HG03571 (cell line): ENCODE data around the gene PTGER2.

Experiments used
- ATAC-seq: cut with Tn5 transposase; IDR thresholded peaks from one replicate; pipeline ENCODE4 v1.9.1; 2021; ENCODE audit not compliant: unreplicated experiment

PTGER2 gene

GRCh38 chr14:52313903-52314594, at the start of gene PTGER2:
TSS of gene PTGER2 (plus strand) at chr14:52314312. CDS start at chr14:52314549, 237 bp downstream.
- ATAC-seq = no peak

- ATAC-seq = no peak
Observed at GRCh38 chr14:52265253-52265652, 48.9 kb upstream of the PTGER2 start.

- ATAC-seq = no peak
Observed at GRCh38 chr14:52266179-52266578, 47.9 kb upstream of the PTGER2 start.

DNA sequence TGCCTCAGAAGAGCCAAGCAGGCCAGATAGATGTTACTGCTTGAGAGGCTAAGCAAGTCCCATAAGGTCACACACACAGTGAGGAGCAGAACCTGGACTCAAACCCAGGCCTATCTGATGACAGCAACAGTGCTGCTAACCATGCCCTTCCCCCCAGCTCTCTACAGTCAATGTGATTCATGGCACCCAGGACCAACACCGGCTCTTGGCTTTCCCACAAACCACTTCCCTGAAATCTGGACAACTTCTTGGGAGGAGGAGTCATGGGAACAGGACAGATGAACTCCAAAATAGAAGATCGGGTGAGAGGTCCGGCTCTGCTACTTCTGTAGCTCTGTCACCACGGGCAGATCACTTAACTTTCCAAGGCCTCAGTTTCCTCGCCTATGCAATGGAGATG, 47.3 kb upstream of the PTGER2 start:
- ATAC-seq = no peak

- no peak for ATAC-seq
Observed at GRCh38 chr14:52267501-52268278, 46.4 kb upstream of the PTGER2 start, which contains the start of gene PTGDR. TSS of gene PTGDR (plus strand) at chr14:52267698. CDS start at chr14:52267815, 117 bp downstream.

GRCh38 chr14:52268279-52269061, 45.6 kb upstream of the PTGER2 start:
- no peak for ATAC-seq

DNA sequence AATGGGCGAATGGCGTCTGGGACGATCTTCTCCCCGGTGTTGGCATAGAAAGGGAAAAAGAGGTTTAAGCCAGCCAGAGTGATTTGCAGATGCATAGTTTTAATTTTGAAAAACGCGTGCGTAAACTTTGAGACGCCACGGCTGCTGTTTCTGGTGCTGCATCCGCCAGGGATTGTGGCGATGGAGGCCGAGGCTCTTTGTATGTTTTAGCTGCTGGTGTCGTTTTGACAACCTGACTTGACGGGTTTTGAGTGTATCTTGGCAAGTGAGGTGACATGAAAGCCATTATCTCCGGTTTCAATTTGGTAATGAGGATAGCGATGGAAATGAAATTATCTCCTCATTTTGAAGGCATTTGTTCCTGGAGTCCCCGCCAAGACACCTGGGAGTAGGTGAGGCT, 45.0 kb upstream of the PTGER2 start:
- no peak for ATAC-seq

- ATAC-seq = no peak
Observed at GRCh38 chr14:52269982-52270381, 44.1 kb upstream of the PTGER2 start.

- no peak for ATAC-seq
Observed at GRCh38 chr14:52271538-52271937, 42.6 kb upstream of the PTGER2 start.

DNA sequence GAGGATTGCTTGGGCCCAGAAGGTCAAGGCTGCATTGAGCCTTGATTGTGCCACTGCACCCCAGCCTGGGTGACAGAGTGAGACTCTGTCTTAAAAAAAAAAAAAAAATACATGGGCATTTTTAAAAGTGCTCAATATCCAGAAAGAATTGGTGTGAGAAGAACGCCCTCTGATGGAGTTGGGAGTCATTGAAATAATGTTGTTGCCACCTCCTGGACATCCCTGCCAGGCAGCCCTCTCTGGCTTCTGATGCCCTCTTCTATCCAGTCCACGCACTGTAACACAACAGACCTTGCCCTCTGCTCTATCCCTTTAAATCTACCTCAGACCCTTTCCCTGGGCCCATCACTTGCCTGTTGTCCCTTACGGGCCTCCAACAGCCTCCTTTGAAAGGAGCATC, 41.7 kb upstream of the PTGER2 start:
- no peak for ATAC-seq

GRCh38 chr14:52275372-52275771, 38.7 kb upstream of the PTGER2 start:
- ATAC-seq = no peak

DNA sequence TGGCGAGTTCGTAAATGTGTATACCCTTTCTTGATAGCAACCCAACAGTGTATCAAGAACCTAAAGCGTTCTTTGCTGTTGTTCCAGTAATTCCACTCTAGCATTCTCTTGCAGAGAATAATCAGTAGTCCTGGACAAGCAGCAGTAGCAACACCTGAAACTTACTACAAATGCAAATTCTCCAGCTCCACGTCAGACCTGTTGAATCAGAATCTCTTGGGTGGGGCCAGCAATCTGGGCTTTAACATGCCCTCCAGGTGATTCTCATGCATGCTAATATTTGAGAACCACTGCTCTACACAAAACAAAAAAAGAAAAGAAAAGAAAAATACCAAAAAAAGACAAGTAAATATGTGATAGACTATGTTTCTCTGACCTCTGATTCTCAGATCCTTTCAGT, 36.6 kb upstream of the PTGER2 start:
- ATAC-seq = no peak

- no peak for ATAC-seq
Observed at GRCh38 chr14:52279408-52279807, 34.7 kb upstream of the PTGER2 start.

DNA sequence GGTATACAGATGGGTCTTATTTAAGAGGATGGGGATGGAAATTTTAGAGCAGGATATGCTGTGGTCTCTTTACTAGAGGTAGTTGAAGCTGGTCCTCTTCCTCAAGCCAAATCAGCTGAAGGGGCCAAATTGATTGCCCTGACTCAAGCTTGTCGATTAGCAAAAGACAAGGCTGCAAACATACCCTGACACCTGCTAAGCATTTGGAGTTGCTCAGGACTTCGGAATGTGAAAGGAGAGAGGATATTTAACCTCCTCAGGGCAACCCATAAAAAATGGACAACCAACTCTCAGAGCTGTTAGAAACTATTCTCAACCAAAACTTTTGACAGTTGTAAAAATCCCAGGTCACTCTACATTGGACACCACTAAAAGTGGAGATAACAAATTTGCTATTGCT, 31.0 kb upstream of the PTGER2 start:
- no peak for ATAC-seq

- no peak for ATAC-seq
Observed at GRCh38 chr14:52286661-52287649, 27.2 kb upstream of the PTGER2 start.

GRCh38 chr14:52296378-52296777, 17.7 kb upstream of the PTGER2 start:
- ATAC-seq = no peak

GRCh38 chr14:52298795-52299194, 15.3 kb upstream of the PTGER2 start:
- ATAC-seq = no peak

- no peak for ATAC-seq
Observed at GRCh38 chr14:52299692-52300278, 14.3 kb upstream of the PTGER2 start.

DNA sequence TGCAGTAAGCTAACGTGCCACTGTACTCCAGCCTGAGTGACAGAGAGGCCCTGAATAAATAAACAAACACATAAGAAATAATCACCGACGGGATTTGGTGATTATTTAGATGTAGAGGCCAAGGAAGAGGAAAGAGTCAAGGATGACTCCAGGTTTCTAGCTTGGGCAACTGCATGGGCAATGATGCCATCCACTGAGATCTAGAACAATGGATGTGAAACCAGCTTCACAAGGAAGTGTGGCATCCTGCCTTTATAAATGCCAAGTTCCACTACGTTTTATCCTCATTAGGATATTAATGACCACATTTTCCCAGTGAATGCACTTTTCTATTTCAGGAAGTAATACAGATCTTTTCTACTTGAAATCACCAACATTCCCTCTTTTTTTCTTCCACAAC, 10.9 kb upstream of the PTGER2 start:
- no peak for ATAC-seq
